Forelimb muscle (tissue), 1 donor: ENCODE results near the gene CAP1. TPM values are rescaled to one million over a fixed set of nuclear protein-coding genes. Genes with fewer than 3 reads are reported as not detected.
"Not testable (repeated sequence)": the region's sequence is repeated elsewhere in the genome, so short reads cannot be mapped to it uniquely, and the experiment has no call there.

ENCODE experiments used
- DNase-seq: peaks from one replicate; pipeline ENCODE4 v3.0.0-alpha.2; 2013; ENCODE audit warnings: low read depth
- polyA plus RNA-seq: library from polyadenylated mRNA; unstranded; fragments of 120-200 nt; gene quantifications from one replicate; pipeline ENCODE4 v1.2.1, GENCODE V29; 2013; ENCODE audit not compliant: insufficient read length

Gene CAP1, protein sequence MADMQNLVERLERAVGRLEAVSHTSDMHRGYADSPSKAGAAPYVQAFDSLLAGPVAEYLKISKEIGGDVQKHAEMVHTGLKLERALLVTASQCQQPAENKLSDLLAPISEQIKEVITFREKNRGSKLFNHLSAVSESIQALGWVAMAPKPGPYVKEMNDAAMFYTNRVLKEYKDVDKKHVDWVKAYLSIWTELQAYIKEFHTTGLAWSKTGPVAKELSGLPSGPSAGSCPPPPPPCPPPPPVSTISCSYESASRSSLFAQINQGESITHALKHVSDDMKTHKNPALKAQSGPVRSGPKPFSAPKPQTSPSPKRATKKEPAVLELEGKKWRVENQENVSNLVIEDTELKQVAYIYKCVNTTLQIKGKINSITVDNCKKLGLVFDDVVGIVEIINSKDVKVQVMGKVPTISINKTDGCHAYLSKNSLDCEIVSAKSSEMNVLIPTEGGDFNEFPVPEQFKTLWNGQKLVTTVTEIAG
- 72.1 TPM for polyA plus RNA-seq

DNA sequence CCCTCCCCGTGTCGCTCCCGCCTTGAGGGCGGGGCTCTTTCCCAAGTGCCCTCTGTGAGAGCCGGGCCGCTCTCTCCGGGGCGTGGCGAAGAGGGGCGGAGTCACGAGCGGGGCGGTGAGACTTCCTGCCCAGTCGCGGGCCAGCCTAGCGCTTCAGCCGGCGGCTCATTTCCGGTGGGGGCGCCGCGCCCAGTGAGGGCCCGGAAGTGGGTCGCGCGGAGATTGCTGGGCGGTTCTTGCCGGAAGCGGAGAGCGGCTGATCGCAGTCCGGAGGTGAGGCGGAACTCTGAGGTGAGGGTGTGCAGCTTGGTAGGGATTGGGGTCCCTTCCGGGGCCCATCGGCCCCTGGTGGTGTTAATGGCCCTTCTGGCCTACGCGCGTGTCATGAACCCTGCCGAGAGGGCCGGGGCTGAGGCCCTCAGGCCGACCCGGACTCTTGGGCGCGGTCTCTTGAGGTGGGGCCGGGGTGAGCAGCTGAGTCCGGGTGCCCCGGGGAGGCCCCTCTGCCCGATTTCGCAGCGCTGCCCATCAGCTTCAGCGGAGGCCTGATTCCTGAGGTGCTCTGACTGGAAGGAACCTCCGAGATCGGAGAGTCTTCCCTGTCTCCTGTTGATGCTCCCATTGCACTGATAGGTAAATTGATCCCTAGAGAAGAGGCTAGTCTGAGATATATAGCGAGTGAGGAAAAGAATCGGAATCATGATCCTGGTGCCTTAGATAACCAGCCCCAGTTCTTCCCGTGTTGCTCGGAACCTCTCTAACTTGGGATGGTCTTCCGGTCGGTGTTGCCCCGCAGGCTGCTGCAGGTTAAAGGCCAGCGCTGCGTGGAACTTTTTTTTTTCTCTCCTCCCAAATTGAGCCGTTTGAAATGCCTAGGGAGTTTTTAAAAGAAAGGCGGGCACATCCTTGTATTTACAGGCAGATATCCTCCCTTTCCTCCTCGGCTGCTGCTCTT lies at the start of gene CAP1:
Gene CAP1, plus strand, starts transcription at position 219 of the 955 bp plus-strand sequence. CDS start 18,618 bp downstream, outside the sequence.
- DNase-seq: peak; percentile 93

DNA sequence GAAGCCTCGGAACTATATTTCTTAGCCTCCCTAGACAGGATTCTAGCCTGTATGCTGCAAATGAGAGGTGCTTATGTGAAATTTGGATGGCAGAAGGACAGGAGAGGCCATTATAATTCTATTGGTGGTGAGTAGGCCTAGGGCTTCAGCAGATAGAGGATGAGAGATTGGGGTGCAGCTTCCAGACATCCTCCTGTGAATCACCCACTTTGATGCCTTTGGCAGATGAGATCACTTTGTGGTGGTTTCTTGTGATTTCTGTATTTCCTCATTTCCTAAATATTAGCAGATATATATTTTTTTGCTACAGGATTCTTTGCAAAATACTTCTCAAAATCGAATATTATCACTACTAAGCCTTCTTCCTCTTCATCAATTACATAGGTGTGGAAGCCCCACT lies 48.3 kb upstream of the CAP1 start:
- no peak for DNase-seq

DNA sequence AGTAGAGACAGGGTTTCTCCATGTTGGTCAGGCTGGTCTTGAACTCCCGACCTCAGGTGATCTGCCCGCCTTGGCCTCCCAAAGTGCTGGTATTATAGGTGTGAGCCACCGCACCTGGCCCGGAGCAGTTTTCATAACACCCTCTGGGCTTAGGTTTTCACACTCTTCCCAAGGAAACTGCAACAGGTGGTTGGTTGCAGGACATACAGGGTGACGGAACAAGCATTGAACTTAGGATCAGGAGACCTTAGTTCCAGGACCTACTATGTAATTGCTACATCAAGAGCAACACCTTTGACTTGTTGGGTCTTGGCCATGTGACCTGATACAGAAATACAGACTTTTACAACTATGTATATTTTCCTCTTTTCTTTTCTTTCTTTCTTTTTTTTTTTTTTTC lies 47.6 kb upstream of the CAP1 start:
- no peak for DNase-seq

DNA sequence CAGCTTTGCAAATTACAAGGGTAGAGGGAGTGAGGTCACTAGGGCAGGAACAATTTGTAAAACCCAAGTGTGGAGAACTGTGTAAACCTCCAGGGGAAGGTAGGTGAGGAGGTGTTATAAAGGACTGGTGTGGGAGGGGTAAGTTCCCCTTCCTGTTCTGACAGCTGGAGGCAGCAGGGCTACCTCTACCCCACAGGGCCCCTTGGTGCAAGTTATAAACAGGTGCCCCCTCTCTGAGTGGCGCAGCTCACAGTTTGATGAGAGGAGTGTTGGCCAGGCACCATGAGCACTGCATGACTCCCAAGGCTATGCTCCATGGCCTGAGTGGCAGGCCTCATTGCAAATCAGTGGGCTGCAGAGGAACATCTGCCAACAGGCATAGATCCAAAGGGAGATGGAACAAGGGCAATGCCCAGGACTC lies 44.5 kb upstream of the CAP1 start:
- DNase-seq: no peak

DNA sequence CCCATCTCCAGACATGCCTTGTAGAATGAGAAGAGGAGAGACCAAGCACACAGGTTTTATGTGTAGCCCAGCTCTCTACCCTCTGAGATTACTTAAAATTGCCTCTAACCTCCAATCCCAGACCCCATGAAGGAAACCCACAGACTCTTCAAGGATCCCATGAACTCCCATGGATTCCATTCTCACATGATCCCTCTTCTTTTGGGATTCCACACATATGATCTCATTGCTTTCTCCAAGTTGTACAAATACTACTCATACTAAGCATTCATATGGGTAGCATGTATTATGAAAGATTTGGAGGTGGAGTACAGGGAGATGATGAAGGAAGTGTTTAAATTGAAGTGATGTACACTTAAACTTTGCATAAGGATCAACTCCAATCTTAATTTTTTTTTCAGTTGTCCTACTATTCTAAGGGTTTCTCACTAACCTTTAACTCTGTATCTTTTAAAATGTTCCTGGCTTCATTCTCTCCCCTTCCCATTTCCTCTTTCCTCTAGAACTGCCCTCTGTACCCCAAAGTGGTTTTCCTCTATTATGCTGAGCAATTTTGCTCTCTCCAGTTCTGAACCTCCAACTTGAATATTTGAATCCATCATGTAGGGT lies 44.0 kb upstream of the CAP1 start:
- DNase-seq: no peak

DNA sequence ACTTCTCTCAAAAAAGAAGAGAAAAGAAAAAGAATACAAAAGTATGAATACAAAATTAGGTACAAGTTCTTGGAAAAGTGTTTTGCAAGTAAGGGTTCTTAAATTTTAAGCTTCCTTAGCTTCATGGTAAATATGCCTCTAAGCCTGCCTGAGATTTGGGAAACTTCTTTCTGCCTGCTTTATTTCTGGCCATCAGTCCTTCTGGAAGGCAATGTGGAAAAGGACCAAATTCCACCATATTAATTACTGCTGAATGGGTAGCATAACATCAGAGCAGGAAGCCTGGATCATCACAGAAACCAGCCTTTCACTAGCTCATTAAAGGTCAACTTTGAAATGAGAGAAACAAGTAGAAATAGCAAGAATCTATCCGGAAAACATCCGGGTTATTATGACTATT lies 39.1 kb upstream of the CAP1 start:
- no peak for DNase-seq

DNA sequence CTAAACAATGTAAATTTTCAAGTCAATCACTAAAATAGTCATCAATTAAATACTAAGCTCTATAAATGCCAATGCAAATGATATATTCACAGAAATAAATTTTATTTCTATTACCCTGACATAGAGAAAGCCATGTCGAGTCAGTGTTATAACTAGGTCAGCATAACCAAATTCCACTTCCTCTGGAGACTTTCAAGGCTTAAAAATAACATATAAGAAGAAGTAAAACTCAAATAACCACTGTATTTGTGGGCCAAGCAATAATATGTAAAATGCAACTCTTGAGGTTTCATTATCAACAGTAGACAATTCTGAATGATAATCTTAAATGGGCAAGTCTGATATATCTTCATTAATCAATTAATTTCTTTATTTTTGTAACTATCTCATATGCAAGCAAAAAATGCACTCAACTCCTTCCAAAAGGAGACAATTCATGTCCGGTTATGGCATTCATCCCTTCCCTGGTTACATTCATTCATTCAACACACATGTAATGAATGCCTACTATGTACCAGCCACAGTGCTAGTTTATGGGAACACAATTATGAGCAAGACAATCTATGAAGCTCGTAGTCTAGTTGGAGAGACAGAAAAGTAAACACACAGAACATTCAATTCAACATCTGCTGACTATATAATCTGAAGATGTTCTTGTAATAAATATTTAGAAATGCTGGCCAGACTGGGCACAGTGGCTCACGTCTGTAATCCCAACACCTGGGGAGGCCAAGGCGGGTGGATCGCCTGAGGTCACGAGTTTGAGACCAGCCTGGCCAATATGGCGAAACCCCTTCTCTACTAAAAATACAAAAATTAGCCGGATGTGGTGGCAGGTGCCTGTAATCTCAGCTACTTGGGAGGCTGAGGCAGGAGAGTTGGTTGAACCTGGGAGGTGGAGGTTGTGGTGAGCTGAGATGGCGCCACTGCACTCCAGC lies 37.1 kb upstream of the CAP1 start:
- no peak for DNase-seq

DNA sequence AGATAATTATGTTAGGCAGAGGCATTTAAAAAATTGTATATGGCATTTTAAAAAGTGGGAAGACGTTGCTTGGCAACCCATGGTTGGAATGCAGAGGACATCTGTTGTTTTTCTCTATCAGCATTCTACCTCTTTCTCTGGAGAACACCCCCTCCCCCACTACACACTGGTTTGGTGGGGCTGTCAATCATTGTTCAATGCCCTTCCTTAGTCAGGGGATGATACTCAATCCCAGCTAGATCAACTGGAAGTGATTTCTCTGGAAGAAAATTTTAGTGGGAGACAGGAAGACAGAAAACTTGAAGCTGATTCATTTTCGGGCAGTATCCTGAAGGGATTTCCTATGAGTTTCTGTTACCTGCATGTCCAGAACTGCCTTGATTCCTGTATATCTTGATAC lies 35.7 kb upstream of the CAP1 start:
- DNase-seq: no peak

DNA sequence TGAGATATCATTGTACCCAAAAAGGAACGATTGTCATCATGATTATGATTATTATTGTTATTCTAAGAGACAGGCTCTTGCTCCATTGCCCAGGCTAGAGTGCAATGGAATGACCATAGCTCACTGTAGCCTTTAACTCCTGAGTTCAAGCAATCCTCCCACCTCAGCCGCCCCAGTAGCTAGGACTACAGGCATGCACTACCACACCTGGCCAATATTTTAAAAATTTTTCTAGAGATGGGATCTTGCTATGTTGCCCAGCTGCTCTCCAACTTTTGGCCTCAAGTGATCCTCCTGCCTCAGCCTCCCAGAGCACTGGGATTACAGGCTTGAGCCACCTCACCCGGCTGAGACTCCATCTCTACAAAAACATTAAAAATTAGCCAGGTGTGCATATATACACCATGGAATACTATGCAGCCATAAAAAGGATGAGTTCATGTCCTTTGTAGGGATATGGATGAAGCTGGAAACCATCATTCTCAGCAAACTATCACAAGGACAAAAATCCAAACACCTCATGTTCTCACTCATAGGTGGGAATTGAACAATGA lies 33.0 kb upstream of the CAP1 start:
- DNase-seq: not testable (repeated sequence)

DNA sequence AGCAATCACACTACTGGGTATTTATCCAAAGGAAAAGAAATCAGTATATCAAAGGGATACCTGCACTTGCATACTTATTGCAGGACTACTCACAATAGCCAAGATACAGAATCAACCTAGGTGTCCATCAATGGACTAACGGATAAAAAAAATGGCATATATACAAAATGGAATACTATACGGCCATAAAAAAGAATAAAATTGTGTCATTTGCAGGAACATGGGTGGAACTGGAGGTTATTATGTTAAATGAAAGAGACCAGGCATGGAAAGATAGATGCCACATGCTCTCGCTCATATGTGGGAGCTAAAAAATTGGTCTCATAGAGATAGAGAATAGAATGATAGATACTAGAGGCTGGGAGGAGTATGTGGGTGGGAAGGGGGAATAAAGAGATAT lies 29.3 kb upstream of the CAP1 start:
- no peak for DNase-seq

DNA sequence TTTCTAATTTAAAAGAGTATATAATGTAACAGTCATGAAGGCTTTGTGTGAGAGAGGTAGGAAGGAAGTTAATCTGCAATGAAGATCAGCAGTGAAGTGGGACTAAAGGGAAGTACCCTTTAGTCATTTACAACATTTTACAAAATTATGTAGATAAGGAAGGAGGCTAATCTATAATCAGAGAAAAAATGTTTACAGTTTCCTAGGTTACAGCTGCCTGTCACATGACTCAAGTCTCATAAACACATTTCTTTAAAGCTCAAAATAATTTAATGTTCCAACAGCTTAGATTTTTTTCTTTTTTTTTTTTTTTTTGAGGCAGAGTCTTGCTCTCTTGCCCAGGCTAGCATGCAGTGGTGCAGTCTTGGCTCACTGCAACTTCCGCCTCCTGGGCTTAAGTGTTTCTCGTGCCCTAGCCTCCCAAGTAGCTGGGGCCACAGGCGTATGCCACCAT lies 26.2 kb upstream of the CAP1 start:
- DNase-seq: no peak

DNA sequence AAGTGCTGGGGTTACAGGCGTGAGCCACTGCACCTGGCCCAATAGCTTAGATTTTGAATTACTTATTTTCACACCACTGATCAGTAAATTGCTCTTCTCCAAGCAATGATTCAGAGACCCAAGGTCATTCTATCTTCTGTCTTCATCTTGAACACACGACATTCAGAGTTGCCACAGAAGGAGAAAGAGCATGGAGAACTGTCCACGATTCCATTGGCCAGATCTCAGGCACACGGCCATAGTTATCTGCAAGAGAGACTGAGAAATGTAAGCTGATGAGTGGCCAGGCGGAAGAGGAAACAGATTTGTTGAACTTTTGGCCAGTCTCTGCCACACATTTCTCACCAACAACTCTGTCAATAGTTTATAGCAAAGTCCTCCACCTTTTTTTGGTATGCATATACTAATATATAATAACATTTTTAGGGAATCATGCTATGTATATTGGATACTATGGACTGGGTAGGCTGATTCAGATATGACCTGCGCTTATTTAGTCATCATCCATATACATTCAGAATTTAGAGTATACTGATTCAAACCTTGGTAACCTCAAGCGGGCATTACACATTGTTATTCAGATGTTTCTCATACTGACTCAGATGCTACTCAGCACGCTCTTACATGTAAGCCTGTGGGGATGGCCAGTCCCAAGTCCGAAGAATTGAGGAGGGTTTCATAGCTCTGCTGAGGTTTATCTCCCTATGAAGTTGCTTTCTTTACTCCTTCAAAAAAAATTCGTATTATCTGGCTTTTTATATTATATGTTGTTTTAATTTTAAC lies 25.5 kb upstream of the CAP1 start:
- no peak for DNase-seq

DNA sequence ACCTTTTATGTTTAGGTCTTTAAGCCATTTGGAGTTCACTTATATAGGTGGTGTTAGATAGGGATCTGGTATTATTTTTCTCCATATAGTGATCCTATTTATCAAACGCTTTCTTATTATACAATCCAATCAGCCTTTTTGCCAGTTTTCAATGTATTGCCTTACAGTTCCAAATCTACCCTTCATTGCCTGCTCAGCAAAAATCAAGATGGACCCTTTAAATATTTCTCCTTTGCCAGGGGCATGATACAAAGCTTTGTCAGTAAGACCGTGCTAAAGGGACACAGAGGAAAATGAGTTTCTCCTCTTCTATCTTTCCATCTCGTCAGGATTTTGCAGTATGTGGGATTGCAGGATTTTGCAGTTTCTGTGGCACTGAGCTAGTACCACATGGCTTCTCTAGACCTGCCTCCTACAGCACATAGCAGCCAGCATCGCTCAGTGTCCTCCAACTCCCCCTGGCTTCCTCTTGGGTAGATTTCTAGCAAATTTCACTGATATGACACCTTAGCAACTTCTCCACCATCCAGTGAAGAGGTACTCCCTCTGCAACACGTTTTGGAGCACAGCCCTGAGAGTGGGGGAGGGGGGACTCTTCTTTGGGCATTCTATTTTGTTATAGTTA lies 22.5 kb upstream of the CAP1 start:
- DNase-seq: no peak

DNA sequence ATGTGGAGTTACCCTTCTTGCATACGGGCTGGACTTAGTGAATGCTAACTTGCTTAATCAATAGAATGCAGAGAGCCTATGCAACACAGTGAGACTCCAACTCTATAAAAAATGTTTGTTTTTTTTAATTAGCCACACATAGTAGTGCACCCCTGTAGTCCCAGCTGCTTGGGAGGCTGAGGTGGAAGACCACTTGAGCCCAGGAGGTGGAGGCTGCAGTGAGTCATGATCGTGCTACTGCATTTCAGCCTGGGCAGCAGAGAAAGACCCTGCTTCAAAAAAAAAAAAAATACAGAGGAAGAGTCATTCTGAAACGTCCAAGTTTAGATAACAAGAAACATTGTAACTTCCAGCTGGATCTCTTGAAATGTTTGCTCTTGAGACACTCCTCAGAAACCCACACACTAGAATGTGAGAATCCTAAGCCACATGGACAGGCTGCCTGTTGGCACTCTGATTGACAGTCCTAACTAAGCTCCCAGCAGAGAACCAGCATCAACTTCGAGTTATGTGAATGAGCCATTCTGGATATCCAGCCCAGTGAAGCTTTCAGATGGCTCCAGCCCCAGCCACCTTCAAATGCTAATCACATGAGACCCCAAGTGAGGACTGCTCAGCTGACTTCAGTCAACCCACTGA lies 20.0 kb upstream of the CAP1 start:
- no peak for DNase-seq

DNA sequence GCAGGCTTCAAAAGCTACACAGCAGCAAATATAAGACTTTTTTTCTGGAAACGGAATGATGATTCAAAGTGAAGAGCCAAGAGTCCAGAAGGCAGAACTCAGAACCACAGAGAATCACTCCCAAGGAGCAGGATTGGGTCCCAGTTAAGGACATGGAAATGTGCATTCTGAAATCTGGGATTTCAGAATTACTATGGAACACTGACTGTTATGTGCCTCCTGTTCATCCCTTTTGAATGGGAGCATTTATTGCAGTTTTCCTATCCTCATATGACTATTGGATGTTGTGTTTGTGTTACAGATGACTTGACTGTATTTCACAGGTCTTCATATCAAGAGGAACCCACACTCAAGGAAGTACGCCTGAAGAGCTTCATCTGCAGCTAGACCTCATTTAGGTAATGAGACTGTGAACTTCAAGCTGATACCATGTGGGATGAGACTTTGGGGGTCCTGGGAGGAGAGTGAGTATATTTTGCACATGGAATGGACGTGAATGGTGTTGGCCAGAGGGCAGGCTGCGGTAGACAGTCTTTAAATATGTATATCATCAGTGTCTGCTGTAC lies 17.1 kb upstream of the CAP1 start:
- no peak for DNase-seq

DNA sequence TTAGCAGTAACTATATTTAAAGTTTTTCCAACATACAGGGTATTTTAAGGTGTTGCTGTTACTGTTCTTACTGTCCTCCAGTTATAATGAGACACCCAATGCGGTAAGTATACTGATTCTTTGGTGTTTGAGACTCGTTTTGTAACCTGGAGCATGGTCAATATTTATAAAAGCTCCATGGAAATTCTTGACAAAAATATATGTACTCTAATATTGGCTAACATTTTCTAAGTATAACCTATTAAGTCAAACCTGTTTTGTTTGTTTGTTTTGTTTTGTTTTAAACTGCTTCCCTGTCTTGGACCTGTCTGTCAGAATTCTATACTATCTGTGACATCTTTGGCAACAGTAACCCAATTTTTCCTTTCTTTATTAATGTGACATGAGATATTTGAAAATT lies 15.9 kb upstream of the CAP1 start:
- DNase-seq: no peak

DNA sequence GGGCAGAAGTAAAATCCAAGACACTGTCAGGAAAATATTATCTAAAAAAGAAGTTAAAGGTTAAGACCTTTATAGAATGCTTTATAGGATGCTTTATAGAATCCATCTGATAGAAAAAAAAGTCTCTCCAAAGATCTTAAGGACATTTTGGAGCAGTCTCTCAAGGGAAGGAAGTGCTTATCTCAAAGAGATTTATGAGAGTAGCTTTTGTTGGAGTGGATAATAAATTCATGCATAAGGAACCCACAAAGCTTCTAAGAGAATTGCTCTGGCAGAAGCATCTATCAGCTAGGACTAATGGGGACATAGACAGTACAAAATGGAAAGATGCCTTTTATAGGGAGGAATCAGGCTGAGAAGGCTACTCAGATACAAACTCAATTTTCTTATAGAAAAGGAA lies 12.9 kb upstream of the CAP1 start:
- no peak for DNase-seq

DNA sequence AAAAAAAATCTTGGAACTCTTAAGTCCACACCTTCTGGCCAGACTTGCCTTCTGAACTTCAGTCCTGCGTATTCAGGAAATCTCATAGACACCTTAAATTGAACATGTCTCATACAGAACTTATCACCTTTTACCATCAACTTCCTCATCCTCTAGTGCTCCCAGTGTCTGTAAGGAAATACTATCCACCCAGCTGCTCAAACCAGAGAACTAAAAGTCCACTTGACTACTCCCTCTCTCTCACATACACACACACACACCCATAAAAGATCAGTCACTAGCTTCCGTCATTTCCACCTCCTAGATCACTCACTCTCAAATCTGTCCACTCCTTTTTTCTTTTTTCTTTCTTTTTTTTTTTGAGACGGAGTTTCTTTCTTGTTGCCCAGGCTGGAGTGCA lies 10.9 kb upstream of the CAP1 start:
- DNase-seq: no peak
